ENCODE data around the gene KCNG1.

GRCh38 chr20:51037532-51038115 is 14.7 kb upstream of the KCNG1 start:
- TF ChIP-seq, protein P1, sequence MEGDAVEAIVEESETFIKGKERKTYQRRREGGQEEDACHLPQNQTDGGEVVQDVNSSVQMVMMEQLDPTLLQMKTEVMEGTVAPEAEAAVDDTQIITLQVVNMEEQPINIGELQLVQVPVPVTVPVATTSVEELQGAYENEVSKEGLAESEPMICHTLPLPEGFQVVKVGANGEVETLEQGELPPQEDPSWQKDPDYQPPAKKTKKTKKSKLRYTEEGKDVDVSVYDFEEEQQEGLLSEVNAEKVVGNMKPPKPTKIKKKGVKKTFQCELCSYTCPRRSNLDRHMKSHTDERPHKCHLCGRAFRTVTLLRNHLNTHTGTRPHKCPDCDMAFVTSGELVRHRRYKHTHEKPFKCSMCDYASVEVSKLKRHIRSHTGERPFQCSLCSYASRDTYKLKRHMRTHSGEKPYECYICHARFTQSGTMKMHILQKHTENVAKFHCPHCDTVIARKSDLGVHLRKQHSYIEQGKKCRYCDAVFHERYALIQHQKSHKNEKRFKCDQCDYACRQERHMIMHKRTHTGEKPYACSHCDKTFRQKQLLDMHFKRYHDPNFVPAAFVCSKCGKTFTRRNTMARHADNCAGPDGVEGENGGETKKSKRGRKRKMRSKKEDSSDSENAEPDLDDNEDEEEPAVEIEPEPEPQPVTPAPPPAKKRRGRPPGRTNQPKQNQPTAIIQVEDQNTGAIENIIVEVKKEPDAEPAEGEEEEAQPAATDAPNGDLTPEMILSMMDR (IDR thresholded peaks at IDR 0.05), result no peak
- TF ChIP-seq ZFX (IDR thresholded peaks at IDR 0.05; ENCODE audit: borderline replicate concordance), result no peak

All from 22Rv1 (cell line).